Cardiac fibroblast (primary cell): ENCODE measurements around the gene LCE1F.

Source experiments
- DNase-seq, 2 donors: peaks; one replicate each; pipeline versions ENCODE4 v3.0.0 to v3.0.0-alpha.2; 2010; ENCODE audit warnings: low read depth in 2 of 2
- H3K4me3 ChIP-seq, 2 donors: replicated peaks in 1 of 2; 1 replicate in 1 of 2; 2 replicates in 1 of 2; pipeline ENCODE4 v1.5.1; 2011; ENCODE audit warnings: low read depth in 2 of 2, low read length in 2 of 2, mild to moderate bottlenecking in 2 of 2, moderate library complexity in 1 of 2
- CTCF ChIP-seq: IDR thresholded peaks from one replicate; pipeline ENCODE4 v1.5.1; 2011; ENCODE audit warnings: low read depth, mild to moderate bottlenecking, low read length, inconsistent platforms

LCE1F gene

GRCh38 chr1:152823294-152823693, 48.4 kb downstream of the LCE1F start:
- no peak for DNase-seq
- TF ChIP-seq CTCF, result no peak
- H3K4me3 ChIP-seq, result no peak overlapping the region

DNA sequence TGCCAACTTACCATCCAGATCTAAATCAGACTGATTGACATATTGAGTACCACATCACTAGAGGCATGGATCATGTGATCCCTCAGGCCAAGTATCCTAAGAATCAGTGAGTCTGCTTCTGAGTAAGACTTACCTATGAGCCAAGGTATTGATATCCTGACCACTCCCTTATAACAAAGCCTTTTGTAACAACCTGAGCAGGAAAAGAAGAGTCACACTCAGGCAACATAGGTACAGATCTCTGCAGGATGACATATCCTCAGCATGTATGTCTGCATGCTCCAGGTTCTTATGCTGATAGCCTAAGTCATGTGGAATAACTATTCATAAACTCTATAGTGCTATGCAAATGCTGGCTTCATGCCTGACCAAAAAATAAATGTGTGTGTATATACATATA, 50.0 kb downstream of the LCE1F start:
- no peak for TF ChIP-seq CTCF
- no peak for DNase-seq
- no peak overlapping the region for H3K4me3 ChIP-seq
